ENCODE results near the gene CD79B. TPM values are rescaled to one million over a fixed set of nuclear protein-coding genes. Genes with fewer than 3 reads are reported as not detected.

Gene CD79B
- total RNA-seq, 1 donor from 2014 or later = 2.2 TPM

Small RNA genes lying within 50 kb of the gene (small RNA-seq; reads per million reads assigned to genes)
- gene AC040958.1 (ENCODE audit: low replicate concordance) (not detected), gene AC127029.1 (ENCODE audit: low replicate concordance) (not detected), gene GH1 (ENCODE audit: low replicate concordance) (not detected)

Other genes starting within 250 kb of the CD79B start
- gene LIMD2, start 232.2 kb downstream of the CD79B start, total RNA-seq = 9.5 TPM
- 28.1 TPM for gene STRADA, start 190.5 kb downstream of the CD79B start, total RNA-seq
- 67.2 TPM for gene CCDC47, start 158.7 kb downstream of the CD79B start, total RNA-seq
- gene DDX42, start 158.2 kb downstream of the CD79B start, total RNA-seq = 124 TPM
- 48.3 TPM for gene PSMC5, start 104.9 kb downstream of the CD79B start, total RNA-seq
- 33.0 TPM for gene FTSJ3, start 104.7 kb downstream of the CD79B start, total RNA-seq
- 83.5 TPM for gene SMARCD2, start 89.6 kb downstream of the CD79B start, total RNA-seq
- not detected for gene CSH2, start 58.7 kb downstream of the CD79B start, total RNA-seq
- not detected for gene GH2, start 50.4 kb downstream of the CD79B start, total RNA-seq
- not detected for gene CSH1, start 35.8 kb downstream of the CD79B start, total RNA-seq
- not detected for gene CSHL1, start 21.1 kb downstream of the CD79B start, total RNA-seq
- gene GH1, start 13.5 kb downstream of the CD79B start, total RNA-seq = not detected
- 5.2 TPM for gene SCN4A, start 40.6 kb upstream of the CD79B start, total RNA-seq
- not detected for gene PRR29, start 66.0 kb upstream of the CD79B start, total RNA-seq
- 18.6 TPM for gene ICAM2, start 88.3 kb upstream of the CD79B start, total RNA-seq
- gene ERN1, start 197.8 kb upstream of the CD79B start, total RNA-seq = 9.3 TPM

All from skin of body (tissue), 2 donors.